Measurements from ENCODE around the gene ZNG1A.
"Not testable (repeated sequence)": the region's sequence is repeated elsewhere in the genome, so short reads cannot be mapped to it uniquely, and the experiment has no call there.

Gene ZNG1A

GRCh38 chr9:98775-99174 lies 80.1 kb downstream of the ZNG1A start:
- H3K27me3 ChIP-seq (ENCODE audit: low read depth); H3K36me3 ChIP-seq (replicated peaks); H3K4me1 ChIP-seq; H3K4me3 ChIP-seq; H3K9me3 ChIP-seq; in situ Hi-C loops (cut with MboI; ENCODE audit: low sequenced_read_pairs); DNase-seq (ENCODE audit: low spot score in 2 of 2): not testable (repeated sequence)

GRCh38 chr9:94992-95391 lies 83.9 kb downstream of the ZNG1A start:
- DNase-seq (ENCODE audit: low spot score in 2 of 2); H3K4me3 ChIP-seq; in situ Hi-C loops (cut with MboI; ENCODE audit: low sequenced_read_pairs); H3K36me3 ChIP-seq (replicated peaks); H3K4me1 ChIP-seq; H3K27me3 ChIP-seq (ENCODE audit: low read depth); H3K9me3 ChIP-seq: not testable (repeated sequence)

DNA sequence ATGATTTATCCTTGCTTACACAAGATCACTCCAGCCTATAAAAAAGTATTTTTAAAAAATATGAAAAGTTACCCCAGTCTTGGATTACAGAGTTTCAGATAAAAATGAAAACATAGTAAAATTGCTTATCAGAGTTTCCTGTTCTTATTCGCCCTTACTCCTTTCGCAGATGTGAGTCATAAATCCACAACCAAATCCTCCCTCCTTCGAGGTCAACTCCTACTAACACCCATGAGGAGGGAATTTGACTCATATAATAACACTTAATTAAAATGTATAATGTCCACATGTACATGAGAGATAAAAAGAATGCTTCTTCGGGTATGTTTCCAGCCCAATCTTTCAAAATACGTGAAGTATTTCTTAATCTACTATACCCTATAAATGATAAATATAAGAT lies 84.5 kb downstream of the ZNG1A start:
- H3K4me3 ChIP-seq; H3K27me3 ChIP-seq (ENCODE audit: low read depth); in situ Hi-C loops (cut with MboI; ENCODE audit: low sequenced_read_pairs); H3K36me3 ChIP-seq (replicated peaks); H3K9me3 ChIP-seq; DNase-seq (ENCODE audit: low spot score in 2 of 2); H3K4me1 ChIP-seq: not testable (repeated sequence)

GRCh38 chr9:93909-94308 lies 84.9 kb downstream of the ZNG1A start:
- DNase-seq (ENCODE audit: low spot score in 2 of 2); H3K9me3 ChIP-seq; H3K4me1 ChIP-seq; H3K27me3 ChIP-seq (ENCODE audit: low read depth); H3K4me3 ChIP-seq; H3K36me3 ChIP-seq (replicated peaks); in situ Hi-C loops (cut with MboI; ENCODE audit: low sequenced_read_pairs): not testable (repeated sequence)

GRCh38 chr9:90851-91250 lies 88.0 kb downstream of the ZNG1A start:
- DNase-seq (ENCODE audit: low spot score in 2 of 2); in situ Hi-C loops (cut with MboI; ENCODE audit: low sequenced_read_pairs); H3K4me1 ChIP-seq; H3K9me3 ChIP-seq; H3K27me3 ChIP-seq (ENCODE audit: low read depth); H3K36me3 ChIP-seq (replicated peaks); H3K4me3 ChIP-seq: not testable (repeated sequence)

DNA sequence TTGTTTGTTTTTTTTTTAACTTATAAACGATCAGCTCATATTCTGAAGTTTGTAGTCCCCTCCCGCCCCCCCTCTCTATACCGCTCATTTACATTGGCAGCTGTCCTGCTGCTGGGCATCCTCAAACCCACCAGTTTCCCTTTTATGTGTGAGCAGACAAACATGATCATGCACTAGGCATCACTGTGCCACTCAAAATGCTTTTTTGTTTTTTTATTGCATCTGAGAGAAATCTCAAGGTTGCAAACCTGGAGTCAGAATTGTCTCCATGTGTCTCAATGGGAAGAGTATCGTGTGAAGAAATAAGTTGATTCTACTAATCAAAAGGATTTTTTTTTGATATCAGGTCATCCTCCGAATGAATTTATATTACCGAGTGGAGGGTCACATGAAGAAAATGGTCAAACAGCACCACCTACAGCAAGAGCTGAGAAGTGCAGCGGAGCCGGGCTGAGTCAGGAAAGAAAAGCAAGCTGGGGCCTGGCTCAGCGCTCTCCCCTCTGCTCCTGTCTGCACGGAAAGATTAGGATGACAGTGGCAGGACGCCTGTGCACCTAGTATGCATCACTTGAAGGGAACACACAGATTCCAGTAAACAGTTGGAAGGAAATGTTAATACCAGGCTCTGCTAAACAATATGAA lies 90.3 kb downstream of the ZNG1A start:
- in situ Hi-C loops (cut with MboI; ENCODE audit: low sequenced_read_pairs); H3K9me3 ChIP-seq; H3K4me1 ChIP-seq; H3K36me3 ChIP-seq (replicated peaks); DNase-seq (ENCODE audit: low spot score in 2 of 2); H3K4me3 ChIP-seq; H3K27me3 ChIP-seq (ENCODE audit: low read depth): not testable (repeated sequence)

- in situ Hi-C loops (cut with MboI; ENCODE audit: low sequenced_read_pairs); DNase-seq (ENCODE audit: low spot score in 2 of 2); H3K36me3 ChIP-seq (replicated peaks); H3K4me3 ChIP-seq; H3K9me3 ChIP-seq; H3K27me3 ChIP-seq (ENCODE audit: low read depth); H3K4me1 ChIP-seq: not testable (repeated sequence)
These were observed 91.0 kb downstream of the ZNG1A start for GRCh38 chr9:87860-88259.

DNA sequence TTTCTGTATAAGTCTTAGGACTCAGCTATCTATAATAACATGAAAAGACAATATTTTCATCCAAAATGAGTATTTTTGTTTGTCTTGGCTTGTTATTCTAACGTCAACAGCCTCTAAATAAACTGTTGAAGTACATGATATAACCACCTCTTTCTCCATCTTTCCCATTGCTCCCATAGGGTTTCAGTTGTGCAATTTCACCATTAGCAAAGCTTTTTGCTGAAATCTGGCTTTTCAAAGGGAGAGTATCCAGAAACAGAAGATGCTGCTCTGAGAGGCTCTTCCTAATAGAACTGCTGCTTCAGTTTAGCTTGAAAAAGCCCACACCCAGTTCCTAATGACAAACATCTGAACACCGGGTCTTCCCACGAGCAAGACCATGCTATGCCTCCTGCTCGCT lies 91.8 kb downstream of the ZNG1A start:
- H3K36me3 ChIP-seq (replicated peaks); H3K4me3 ChIP-seq; H3K9me3 ChIP-seq; H3K4me1 ChIP-seq; H3K27me3 ChIP-seq (ENCODE audit: low read depth); DNase-seq (ENCODE audit: low spot score in 2 of 2); in situ Hi-C loops (cut with MboI; ENCODE audit: low sequenced_read_pairs): not testable (repeated sequence)

DNA sequence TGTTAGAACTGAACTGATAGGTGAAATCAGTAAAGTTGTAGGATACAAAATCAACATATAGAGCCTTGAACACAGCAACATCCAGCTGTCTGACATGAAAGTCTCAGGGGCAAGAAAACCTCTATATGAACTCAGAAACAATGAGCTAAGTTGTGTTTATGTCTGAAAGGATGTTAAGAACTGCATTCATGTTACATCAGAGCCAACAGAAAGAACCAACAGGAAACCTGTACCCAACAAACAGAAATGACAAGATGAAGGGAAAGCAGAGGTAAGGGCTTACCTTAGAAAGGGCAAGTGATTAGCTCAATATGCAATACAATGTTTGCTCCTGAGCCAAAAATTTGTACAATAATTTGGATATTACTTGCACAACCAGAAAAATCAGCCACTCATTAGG lies 92.2 kb downstream of the ZNG1A start:
- H3K9me3 ChIP-seq; H3K4me3 ChIP-seq; in situ Hi-C loops (cut with MboI; ENCODE audit: low sequenced_read_pairs); DNase-seq (ENCODE audit: low spot score in 2 of 2); H3K27me3 ChIP-seq (ENCODE audit: low read depth); H3K4me1 ChIP-seq; H3K36me3 ChIP-seq (replicated peaks): not testable (repeated sequence)

DNA sequence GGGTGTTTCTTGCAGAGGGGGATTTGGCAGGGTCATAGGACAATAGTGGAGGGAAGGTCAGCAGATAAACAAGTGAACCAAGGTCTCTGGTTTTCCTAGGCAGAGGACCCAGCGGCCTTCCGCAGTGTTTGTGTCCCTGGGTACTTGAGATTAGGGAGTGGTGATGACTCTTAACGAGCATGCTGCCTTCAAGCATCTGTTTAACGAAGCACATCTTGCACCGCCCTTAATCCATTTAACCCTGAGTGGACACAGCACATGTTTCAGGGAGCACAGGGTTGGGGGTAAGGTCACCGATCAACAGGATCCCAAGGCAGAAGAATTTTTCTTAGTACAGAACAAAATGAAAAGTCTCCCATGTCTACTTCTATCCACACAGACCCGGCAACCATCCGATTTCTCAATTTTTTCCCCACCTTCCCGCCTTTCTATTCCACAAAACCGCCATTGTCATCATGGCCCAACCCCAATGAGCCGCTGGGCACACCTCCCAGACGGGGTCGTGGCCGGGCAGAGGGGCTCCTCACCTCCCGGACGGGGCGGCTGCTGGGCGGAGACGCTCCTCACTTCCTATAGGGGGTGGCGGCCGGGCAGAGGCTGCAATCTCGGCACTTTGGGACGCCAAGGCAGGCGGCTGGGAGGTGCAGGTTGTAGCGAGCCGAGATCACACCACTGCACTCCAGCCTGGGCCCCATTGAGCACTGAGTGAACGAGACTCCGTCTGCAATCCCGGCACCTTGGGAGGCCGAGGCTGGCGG lies 95.7 kb downstream of the ZNG1A start:
- H3K4me3 ChIP-seq; H3K4me1 ChIP-seq; H3K9me3 ChIP-seq; DNase-seq (ENCODE audit: low spot score in 2 of 2); H3K36me3 ChIP-seq (replicated peaks); H3K27me3 ChIP-seq (ENCODE audit: low read depth); in situ Hi-C loops (cut with MboI; ENCODE audit: low sequenced_read_pairs): not testable (repeated sequence)

- in situ Hi-C loops (cut with MboI; ENCODE audit: low sequenced_read_pairs) = not testable (repeated sequence)
These were observed 100.5 kb downstream of the ZNG1A start for GRCh38 chr9:78333-78732.

DNA sequence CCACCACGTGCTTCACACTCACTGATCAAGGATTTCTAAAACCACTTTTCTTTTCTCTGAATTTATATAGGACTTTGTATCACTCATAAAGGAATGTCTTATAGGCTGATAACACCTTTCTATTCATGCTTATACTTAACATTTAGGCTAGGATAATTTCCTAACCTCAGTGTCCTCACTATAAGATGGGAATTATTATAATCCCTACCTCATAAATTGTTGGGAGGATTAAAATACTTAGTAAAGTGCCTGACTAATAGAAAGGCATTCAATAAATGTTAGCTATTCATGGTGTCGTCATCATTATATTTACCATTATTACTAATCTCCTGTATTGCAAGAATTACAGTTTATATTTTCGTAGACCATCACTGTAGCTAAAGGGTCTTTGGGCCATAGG lies 102.5 kb downstream of the ZNG1A start:
- H3K27me3 ChIP-seq (ENCODE audit: low read depth); in situ Hi-C loops (cut with MboI; ENCODE audit: low sequenced_read_pairs); H3K4me1 ChIP-seq; H3K36me3 ChIP-seq (replicated peaks); DNase-seq (ENCODE audit: low spot score in 2 of 2); H3K4me3 ChIP-seq; H3K9me3 ChIP-seq: not testable (repeated sequence)

More at GRCh38 chr9:78333-78732, 100.5 kb downstream of the ZNG1A start:
- not testable (repeated sequence) for H3K27me3 ChIP-seq (ENCODE audit: low read depth); H3K36me3 ChIP-seq (replicated peaks); H3K4me3 ChIP-seq; H3K4me1 ChIP-seq; DNase-seq (ENCODE audit: low spot score in 2 of 2); H3K9me3 ChIP-seq

GRCh38 chr9:73900-74525 lies 104.8 kb downstream of the ZNG1A start:
- H3K36me3 ChIP-seq (replicated peaks); H3K9me3 ChIP-seq; DNase-seq (ENCODE audit: low spot score in 2 of 2); H3K4me3 ChIP-seq; H3K27me3 ChIP-seq (ENCODE audit: low read depth); H3K4me1 ChIP-seq; in situ Hi-C loops (cut with MboI; ENCODE audit: low sequenced_read_pairs): not testable (repeated sequence)

- H3K4me3 ChIP-seq = peak overlapping the region; percentile 26
- in situ Hi-C loops (cut with MboI; ENCODE audit: low sequenced_read_pairs); H3K4me1 ChIP-seq; H3K9me3 ChIP-seq; H3K36me3 ChIP-seq (replicated peaks); H3K27me3 ChIP-seq (ENCODE audit: low read depth): not testable (repeated sequence)
- DNase-seq (ENCODE audit: low spot score in 2 of 2) = peak in 1 of 2 experiments; percentile 33
These were observed 105.6 kb downstream of the ZNG1A start for GRCh38 chr9:73076-73899.

All from HAP-1 (cell line).